ENCODE measurements around the gene NCLN. TPM values are rescaled to one million over a fixed set of nuclear protein-coding genes. Genes with fewer than 3 reads are reported as not detected.

NCLN gene
- total and polyA plus RNA-seq, 9 of the 15 experiments (the other 6 are each of a cell fraction or from before 2014, with no cell fraction given): 3.8 to 126 (median 39.6) TPM

DNA sequence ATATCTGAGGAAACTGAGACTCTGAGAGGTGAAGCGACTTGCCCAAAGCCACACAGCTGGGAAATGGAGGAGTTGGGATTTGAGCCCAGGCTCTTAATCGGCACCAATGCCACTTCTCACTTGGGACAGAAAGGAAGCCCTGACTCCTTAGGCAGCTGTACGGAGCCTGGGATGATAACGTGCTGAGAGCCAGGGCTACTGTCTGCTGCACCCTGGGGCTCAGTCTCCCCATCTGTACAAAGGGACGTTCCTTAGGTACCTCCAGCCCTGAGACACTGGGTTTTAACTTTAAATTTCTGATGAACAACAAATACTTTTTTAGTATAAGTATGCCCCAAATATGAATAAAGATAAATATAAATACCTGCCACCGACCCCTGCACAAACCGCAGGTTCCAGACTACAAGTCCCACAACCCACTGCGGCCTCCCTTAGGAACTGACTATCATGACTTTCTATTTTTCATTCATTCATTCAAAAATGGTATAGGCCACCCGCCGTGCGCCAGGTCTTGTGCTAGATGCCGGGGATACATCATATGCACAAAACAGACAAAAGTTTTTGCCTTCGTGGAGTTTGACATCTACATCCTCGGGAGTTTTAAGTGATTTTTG is 776 bp upstream of the NCLN start (continued):
- TF ChIP-seq ZBTB1 (CRISPR knock-in tag; IDR thresholded peaks at IDR 0.05; ENCODE audit: borderline replicate concordance, low read depth): no peak
- no peak for TF ChIP-seq SMAD1 (IDR thresholded peaks at IDR 0.05; ENCODE audit: low read depth, low read length, partially characterized antibody)
- peak; percentile 7; the same call in 1 of the 2 replicates for TF ChIP-seq NFE2L1 (tag; IDR thresholded peaks at IDR 0.05; ENCODE audit: borderline replicate concordance, low read depth)
- no peak for TF ChIP-seq ZNF778 (CRISPR knock-in tag; IDR thresholded peaks at IDR 0.05)
- no peak for TF ChIP-seq TEAD2 (tag; IDR thresholded peaks at IDR 0.05)
- TF ChIP-seq BRD4 (IDR thresholded peaks at IDR 0.05): peak; percentile 13; the same call in 1 of the 2 replicates
- TF ChIP-seq, protein P1, sequence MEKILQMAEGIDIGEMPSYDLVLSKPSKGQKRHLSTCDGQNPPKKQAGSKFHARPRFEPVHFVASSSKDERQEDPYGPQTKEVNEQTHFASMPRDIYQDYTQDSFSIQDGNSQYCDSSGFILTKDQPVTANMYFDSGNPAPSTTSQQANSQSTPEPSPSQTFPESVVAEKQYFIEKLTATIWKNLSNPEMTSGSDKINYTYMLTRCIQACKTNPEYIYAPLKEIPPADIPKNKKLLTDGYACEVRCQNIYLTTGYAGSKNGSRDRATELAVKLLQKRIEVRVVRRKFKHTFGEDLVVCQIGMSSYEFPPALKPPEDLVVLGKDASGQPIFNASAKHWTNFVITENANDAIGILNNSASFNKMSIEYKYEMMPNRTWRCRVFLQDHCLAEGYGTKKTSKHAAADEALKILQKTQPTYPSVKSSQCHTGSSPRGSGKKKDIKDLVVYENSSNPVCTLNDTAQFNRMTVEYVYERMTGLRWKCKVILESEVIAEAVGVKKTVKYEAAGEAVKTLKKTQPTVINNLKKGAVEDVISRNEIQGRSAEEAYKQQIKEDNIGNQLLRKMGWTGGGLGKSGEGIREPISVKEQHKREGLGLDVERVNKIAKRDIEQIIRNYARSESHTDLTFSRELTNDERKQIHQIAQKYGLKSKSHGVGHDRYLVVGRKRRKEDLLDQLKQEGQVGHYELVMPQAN (IDR thresholded peaks at IDR 0.05; ENCODE audit: borderline replicate concordance): peak; percentile 99
- TF ChIP-seq ZC3H11A (IDR thresholded peaks at IDR 0.05; ENCODE audit: low read depth, low read length): no peak
- no peak for TF ChIP-seq KHSRP (IDR thresholded peaks at IDR 0.05)
- TF ChIP-seq ZNF311 (CRISPR knock-in tag; IDR thresholded peaks at IDR 0.05): 0 out of 2 replicates have a peak, but pooled peaks have one; percentile 43
- TF ChIP-seq TEAD4 (IDR thresholded peaks at IDR 0.05; ENCODE audit: low read length): no peak
- TF ChIP-seq TEAD4 (CRISPR knock-in tag; IDR thresholded peaks at IDR 0.05; ENCODE audit: borderline replicate concordance): no peak
- no peak for TF ChIP-seq TRIM28 (IDR thresholded peaks at IDR 0.05)
- no peak for TF ChIP-seq DMBX1 (CRISPR knock-in tag; IDR thresholded peaks at IDR 0.05; ENCODE audit: borderline replicate concordance)
- TF ChIP-seq ZFX (CRISPR knock-in tag; IDR thresholded peaks at IDR 0.05): 0 out of 2 replicates have a peak, but pooled peaks have one; percentile 11
- TF ChIP-seq, protein P2, sequence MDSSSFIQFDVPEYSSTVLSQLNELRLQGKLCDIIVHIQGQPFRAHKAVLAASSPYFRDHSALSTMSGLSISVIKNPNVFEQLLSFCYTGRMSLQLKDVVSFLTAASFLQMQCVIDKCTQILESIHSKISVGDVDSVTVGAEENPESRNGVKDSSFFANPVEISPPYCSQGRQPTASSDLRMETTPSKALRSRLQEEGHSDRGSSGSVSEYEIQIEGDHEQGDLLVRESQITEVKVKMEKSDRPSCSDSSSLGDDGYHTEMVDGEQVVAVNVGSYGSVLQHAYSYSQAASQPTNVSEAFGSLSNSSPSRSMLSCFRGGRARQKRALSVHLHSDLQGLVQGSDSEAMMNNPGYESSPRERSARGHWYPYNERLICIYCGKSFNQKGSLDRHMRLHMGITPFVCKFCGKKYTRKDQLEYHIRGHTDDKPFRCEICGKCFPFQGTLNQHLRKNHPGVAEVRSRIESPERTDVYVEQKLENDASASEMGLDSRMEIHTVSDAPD (CRISPR knock-in tag; IDR thresholded peaks at IDR 0.05): no peak
- TF ChIP-seq FOXA3 (CRISPR knock-in tag; conservative IDR thresholded peaks at IDR 0.05 in 1 of 2, IDR thresholded peaks at IDR 0.05 in 1 of 2): no peak
- TF ChIP-seq ATF7 (IDR thresholded peaks at IDR 0.05): peak; percentile 66; the same call in 1 of the 2 replicates
- TF ChIP-seq CBX2 (IDR thresholded peaks at IDR 0.05; ENCODE audit: insufficient read depth, low read length, poor library complexity, severe bottlenecking): no peak
- no peak for TF ChIP-seq ZNF140 (CRISPR knock-in tag; IDR thresholded peaks at IDR 0.05)
- no peak for TF ChIP-seq CBFA2T3 (IDR thresholded peaks at IDR 0.05)
- TF ChIP-seq SRSF9 (IDR thresholded peaks at IDR 0.05; ENCODE audit: borderline replicate concordance, low read depth, low read length): no peak
- no peak for TF ChIP-seq FOXA1 (IDR thresholded peaks at IDR 0.05; ENCODE audit: borderline replicate concordance)
- no peak for TF ChIP-seq GTF2E2 (tag; IDR thresholded peaks at IDR 0.05)
- peak; percentile 99 for TF ChIP-seq RBM25 (IDR thresholded peaks at IDR 0.05; ENCODE audit: low read depth, low read length, severe bottlenecking)
- TF ChIP-seq MTA2 (IDR thresholded peaks at IDR 0.05; ENCODE audit: low read depth): no peak
- TF ChIP-seq ZFP36 (IDR thresholded peaks at IDR 0.05; ENCODE audit: low read depth, low read length, partially characterized antibody): peak; percentile 72
- 0 out of 2 replicates have a peak, but pooled peaks have one; percentile 2 for TF ChIP-seq ZKSCAN1 (IDR thresholded peaks at IDR 0.05; ENCODE audit: low read depth, low read length)
- no peak for TF ChIP-seq ZNF23 (CRISPR knock-in tag; IDR thresholded peaks at IDR 0.05)
